HUDEP-2 (cell line): ENCODE data around the gene AUNIP.

Experiments used
- DNase-seq, 76 experiments: peaks; one replicate each; lab custom pipeline; 2025; ENCODE audit not compliant: unreplicated experiment in 76 of 76; lab: John Stamatoyannopoulos, UW

The AUNIP gene

DNA sequence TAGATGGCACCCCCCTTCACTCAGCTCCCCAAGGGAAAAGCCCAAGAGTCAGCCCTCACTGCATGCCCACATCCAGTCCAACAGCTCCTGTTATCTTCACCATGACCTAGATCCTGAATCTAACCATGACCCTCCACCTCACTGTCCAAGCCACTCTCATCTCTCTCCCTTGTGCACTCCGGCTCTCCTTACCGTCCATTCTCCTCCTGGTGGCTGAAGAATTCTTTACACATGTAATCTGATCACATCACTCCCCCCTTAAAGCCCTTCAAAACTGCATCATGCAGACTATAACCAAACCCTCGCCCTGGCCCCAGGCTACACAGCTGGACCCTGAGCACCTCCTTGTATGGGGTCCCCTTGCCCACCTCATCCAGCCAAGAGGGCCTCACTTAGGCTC, 30.2 kb upstream of the AUNIP start:
- DNase-seq, result no peak

DNA sequence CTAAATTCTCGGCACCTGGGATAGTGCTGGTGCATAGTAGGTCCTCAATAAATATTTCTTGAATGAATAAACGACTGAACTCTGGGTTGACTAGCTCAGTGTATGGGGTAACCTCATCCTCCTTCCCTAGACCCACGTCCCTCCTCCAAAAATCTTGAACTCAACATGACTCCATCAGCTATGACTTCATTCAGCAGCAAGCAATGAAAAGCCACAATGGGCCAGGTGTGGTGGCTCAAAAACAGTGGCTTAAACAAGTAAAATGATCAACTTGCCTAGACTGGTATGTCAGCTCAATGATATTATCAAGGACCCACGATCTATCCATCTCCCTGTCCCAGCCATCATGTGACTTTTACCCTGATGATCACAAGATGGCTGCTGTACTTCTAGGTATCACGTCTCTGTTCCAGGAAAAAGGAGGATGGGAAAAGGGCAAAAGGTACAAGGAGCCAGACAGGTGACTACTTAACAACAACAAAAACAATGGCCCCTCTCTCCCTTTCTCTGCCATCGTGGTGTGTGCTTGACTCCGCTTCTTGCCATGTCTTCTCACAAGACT, 29.2 kb upstream of the AUNIP start:
- DNase-seq, result no peak

DNA sequence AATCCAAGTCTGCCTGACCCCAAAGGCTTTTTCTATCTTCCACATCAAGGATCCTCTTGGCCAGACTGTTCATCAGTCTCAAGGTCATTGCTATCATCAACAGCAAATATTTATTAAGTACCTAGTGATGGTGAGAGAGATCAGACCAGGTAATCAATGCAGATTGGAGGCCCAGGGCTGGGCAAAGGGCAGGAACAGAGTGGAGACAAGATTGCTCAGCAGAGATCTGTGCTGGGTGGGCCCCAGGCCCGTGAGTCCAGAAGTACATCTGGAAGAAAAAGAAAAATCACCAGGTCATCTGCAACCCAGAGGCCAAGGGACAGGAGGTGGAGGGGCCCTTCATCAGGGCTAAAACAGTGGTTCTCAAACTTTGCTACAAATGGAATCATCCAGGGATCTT, 26.3 kb upstream of the AUNIP start:
- no peak for DNase-seq

DNA sequence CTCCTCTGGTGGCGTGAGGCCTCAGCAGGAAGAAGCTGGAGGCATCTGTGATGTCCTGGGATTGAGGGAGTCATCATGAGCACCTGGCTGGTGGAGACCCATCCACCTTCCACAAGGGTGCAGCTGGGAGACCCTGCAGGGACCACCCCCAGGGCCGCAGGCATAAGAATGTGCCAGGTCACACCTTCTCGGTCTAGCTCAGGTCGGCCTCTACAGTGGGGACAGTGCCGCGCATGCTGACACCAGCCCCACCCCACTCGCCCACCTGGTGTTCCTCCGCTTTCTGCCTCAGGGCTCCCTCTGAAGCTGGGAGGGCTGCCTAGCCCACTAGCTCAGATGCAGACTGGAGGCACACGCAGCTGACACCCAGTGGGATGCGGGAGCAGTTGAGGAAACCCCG, 22.0 kb upstream of the AUNIP start:
- DNase-seq, result no peak

DNA sequence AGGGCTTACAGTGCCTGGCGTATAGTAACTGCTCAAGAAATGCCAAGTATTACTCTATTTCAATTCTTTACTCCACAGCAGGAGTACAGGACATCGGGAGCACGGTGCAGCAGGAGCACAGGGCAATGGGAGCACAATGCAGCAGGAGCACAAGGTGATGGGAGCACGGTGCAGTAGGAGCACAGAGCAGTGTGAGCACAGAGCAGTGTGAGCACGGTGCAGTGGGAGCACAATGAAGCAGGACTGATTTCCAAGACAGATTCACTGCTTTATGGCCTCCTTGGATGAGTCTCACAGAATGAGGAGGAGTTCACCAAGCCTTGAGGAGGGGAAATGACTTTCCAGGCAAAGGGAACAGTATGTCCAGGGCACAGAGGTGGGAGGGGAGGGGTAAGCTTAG, 21.3 kb upstream of the AUNIP start:
- no peak for DNase-seq

DNA sequence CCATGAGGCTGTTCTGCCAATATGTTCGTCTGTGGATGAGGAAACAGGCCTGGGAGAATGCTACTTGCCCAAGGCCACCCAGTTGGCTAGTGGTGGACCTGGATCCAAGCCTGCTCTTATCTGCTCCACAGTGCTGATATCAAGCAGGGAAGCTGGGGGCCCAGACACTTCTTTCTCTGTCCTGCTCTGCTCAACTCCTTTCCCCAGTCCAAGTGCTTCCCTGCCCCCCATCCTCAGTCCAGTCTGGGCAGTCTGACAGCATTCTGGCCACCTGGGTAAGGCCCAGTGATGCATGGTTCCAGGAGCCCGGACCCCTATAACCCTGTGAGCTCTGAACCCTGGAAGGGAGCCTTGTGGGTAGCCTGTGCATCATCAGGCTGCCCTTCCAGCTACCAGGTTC, 20.4 kb upstream of the AUNIP start:
- peak in 35 of 76 experiments; percentile 5 to 47 (median 22) for DNase-seq

DNA sequence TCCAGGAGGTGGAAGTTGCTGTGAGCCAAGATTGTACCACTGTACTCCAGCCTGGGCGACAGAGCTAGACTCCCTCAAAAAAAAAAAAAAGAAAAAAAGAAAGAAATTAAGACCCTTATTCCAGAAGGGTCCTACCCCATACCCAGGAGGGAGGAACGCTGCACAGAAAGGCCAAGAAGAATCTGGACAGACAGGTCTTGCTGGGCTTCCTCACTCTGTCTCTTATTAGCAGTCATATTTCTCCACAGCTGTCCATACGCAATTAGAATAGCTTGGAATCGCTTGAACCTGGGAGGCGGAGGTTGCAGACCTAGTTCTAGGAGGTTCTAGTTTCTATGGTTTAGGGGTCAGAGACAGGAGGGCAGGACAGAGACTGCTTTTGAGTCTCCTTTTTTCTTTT, 19.4 kb upstream of the AUNIP start:
- DNase-seq, result no peak

DNA sequence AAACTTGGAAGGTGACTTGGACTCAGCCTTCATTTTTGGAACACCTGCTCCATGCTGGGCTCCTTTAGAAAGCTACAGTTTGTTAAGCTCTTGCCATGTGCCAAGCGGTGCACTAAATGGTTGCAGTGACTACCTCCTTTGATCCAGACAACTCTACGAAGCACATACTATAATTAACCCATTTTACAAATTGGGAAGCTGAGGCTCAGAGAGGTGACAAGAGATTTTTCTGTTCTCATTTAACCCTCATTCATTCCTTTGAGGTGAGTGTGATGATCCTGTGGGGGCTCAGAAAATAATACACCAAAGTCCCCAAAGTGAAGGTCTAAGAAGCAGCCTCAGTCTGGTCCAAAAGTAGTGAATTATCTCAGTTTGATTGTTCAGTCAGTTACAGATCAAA, 17.9 kb upstream of the AUNIP start:
- DNase-seq, result no peak

DNA sequence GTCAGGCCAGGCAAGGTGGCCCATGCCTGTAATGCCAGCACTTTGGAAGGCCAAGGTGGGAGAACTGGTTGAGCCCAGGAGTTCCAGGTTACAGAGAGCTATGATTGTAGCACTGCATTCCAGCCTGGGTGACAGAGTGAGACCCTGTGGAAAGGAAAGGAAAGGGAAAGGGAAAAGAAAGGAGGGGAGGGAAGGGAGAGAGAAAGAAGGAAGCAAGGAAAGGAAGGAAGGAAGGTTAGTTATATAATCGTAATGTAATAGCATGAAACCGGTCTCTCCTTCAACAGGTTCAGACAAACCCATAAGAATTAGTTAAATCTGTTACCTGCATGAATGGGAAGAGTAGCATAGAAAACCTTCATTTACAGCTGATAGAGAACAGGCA, 17.4 kb upstream of the AUNIP start:
- no peak for DNase-seq

DNA sequence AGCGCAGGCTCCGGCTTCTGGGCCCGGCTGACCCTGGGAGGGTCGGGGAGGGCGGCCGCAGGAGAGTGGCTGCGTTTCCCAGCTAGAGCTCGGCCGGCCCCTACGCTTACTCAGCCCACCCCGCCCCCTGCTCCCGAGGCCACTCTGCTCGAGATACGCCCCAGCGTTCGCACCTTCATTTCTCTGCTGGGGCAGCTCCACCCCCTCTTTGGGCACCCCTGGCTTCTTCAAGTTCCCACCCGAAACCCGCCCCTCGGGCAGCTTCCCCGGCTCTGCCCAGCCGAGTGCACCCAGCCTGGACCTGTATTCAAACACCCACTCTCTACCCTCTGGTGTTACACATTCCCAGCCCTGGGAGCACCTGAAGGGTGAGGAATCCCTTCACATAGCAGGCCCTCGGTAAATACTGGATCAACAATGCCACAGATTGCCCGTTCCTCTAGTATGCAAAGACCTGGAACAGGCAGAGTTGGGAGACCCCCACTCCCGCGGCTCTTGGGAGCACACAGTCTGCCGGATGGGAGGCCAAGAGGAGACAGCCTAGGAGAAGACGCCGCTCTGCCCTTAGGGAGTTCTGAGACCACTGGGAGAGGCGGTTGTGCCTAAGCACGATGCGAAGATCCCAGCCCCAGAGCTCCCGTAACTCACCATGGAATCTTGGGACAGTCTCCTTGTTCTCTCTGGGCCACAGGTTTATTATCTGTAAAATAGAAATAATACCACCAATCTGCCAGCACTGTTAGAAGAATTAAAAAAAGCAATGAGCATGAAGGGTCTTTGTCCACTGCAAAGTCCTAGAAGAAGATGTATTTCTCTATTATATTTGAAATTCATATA, 16.8 kb upstream of the AUNIP start:
- peak in 10 of 76 experiments; percentile 18 to 56 (median 44) for DNase-seq

DNA sequence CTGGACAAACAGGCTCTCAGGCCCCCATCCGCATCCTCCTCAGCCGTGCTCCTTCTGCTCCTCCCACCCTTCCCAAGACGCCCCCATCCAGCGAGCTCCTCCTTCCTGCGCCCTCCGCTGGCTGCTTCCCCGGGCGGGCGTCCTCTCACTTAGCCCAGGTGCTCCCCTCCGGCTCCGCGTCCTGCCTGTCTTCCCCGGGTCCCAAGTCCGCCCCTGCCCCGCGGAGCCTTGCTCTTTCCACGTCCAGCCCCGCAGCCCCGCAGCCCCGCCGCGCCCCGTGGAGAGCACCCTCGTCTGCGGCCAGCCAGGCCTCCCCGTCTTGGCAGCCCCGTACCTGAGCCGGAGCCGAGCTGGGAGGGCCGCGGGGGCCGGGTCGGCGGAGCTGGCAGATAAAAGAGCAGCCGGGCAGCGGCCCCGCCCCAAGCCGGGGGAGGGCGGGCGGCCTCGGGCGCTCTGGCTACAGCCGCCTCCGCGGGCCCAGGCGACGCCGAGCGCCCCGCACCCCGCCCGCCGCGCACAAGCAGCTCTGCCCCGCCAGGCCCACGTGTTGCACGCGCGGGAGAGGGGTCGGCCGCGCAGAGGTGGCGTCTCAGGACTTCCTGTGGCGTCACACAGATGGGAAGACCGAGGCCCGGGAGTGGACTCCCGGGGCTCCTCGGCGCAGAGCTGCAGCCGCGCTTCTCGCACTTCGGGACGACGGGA, 16.0 kb upstream of the AUNIP start, which contains the start of gene PAQR7:
Gene PAQR7 (minus strand): TSS at position 555 of the 702 bp plus-strand sequence. CDS start 11,869 bp downstream, outside the sequence.
- peak in 67 of 76 experiments; percentile 12 to 83 (median 63) for DNase-seq

DNA sequence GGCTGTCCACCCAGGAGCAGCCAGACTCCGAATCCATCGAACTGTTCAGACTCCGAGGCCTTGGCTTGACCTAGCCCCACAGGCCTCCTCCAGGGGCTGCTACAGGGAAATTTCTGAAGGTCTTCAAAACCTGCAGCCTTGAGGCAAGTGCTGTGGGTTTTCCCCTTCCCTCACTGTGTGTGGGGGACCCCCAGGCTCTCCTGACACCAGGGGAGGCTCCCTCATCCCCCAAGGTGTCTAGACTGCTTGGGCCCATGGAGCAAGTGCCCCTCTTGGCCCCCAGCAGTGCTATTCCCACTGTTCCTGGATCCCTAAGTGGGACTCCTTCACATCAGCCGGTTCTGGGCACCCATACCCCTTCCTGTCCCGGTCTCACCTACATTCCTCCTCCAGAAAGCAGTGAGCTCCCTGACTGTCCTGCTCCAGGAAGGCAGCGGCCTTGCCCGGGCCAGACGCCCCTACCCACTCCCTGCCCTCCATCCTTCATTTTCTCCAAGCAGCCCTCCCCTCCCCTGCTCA, 15.4 kb upstream of the AUNIP start:
- DNase-seq, result peak in 1 of 76 experiments; percentile 42

DNA sequence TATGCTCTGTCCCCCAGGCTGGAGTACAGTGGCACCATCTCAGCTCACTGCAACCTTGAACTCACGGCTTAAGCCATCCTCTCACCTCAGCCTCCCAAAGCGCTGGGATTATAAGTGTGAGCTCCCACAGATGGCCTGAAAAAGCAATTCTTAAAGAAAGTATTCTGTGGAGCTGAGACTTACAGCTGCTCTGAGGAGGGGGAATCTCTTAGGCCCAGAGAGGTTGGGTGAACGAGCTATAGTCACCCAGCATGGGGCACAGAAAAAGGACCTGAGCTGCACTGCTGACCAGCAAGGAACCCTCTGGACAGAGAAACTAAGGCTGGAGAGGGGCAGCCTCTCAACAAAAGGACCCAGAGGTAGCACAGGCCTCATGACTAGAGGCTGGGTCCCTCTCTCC, 15.0 kb upstream of the AUNIP start:
- no peak for DNase-seq

DNA sequence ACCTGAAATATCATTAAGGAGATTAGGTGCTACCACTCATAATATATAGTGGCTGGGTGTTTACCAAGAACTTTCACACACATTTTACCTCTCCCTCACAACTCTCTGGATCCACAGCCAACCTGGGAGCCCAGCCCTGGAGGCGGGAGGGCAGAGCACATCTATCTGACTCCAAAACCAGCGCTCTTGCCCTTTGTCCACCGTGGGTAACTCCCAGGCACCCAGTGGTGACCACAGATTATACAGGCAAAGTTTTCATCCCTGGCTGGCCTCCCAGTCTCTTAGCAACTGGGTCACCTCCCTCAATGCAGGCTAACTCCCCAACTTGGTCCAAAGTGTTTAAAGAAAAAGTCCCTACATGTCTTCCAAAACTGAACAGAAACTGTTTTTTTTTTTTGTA, 13.9 kb upstream of the AUNIP start:
- DNase-seq, result peak in 50 of 76 experiments; percentile 3 to 55 (median 24)

DNA sequence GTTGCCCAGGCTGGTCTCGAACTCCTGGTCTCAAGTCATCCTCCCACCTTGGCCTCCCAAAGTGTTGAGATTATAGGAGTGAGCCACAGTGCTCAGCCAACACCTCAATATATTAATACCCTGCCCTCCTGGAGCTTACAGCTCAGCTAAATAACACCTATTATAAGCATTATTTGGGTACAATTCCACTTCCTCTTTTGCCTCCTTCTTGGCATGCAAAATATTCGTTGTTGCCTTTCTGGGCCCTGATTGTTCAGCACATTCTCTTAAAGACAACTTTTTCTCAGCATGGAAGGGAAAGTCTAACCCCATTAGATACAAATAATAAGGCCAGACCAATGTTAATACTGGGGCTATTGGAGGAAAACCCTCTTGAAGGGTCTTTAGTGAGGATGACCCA, 13.5 kb upstream of the AUNIP start:
- DNase-seq, result no peak

DNA sequence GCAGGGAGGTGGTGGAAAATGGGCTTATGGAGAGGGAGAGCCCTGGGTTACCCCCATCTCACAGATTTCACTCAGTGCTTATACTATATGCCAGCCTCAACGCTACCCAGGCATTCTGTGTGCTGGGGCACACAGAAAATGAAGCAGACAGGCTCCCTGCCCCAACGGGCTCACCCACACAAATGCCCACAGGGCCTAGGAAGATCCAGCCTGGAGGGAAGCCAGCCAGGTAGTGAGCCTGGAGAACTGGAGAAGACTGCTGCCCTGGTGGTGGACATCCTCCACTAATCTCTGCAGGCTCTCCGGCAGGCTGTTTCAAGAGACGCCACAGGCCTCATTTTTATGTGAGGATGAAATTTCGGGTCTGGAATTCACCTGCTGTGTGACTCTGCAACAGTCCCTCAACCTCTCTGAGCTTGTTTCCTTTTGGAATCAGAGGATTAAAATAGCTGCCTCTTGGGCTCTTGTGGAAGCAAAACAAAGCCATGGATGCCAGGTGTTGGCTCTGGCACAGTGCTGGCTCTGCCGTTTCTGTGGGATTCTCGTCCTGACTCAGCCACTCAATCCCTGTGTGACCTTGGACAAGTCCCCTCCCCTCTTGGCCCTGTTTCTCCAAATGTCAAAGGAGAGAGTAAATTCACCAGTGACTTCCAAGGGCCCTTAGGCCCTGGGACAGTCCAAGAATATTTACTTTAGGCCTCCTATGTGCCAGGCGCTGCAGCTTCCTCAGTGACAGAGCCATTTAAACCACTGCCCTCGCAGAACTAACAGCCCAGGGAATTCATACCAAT, 12.6 kb upstream of the AUNIP start:
- DNase-seq, result no peak

DNA sequence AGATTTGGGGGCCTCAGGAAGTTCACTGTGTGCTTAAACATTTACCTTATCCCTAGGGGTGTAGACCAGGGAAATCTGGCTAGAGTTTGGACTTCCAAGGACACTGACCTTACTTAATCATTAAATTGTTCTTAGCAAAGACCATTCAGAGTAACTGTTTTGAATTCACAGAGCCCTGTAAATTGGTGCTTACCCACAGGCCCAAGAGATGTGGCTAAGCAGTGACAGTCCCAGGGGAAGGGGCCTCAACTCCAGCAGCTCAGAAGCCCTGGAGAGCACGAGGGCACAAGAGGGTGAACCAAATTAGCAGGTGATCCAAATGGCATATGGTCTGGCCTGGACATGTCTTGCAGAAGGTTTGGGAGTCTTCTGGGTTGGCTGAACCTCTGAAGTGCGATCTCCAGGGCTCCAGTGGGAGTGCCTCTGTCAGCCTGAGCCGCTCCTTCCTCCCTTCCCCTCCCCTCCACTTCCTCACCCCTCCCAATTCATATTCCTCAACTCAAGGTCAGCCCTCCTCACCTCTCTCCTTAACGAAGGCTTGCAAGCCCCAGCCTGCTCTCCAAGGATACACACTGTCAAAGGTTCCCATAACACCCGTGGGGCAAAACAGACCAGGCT, 11.9 kb upstream of the AUNIP start:
- DNase-seq, result no peak

DNA sequence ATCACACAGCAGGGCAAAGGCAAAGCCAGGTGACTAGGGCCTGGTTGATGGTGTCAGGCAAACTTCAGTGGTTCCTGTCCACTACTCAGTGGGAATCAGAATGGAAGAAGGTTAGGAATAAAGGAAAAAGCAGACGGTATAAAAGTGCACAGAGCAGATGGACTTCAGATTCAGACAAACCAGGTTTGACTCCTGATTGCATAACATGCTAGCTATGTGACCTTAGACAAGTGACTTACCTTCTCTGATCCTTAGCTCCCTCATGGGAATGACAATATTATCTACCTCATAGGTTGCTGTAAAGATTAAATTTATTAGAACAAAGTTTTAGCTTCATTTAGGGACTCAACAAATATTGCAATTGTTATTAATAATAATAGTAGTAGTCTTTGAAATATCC, 11.4 kb upstream of the AUNIP start:
- DNase-seq, result no peak

DNA sequence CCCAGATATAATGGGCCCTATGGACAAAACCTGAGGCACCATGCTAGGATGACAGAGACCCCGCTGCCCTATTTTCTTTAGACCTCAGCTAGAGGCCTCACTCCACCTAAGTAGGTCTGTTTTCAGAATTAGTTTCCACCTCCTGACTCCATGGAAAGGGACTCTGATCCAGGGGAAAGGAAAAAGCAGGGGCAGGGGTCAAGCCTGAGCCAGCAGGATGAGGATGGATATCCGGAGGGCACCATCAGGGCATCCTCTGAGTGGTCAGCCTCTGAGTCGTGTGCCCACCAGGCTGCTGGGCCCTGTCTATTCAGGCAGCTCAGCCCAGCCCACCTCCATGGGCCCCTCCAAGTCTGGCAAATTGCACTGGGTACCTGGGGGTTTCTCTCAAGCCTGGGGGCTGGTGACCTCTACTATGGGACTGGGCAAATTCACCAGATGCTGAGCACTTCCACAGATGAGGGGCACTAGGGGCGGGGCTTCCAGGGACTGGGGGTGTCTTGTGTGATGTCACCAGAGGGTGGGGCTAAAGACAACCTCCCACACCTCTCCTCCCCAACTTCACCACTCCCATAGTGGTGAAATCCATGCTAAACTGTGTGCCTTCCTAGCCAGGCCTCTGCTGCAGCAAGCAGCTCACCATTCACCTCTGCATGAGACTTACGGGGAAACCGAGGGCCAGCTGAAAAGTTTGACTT, 10.8 kb upstream of the AUNIP start:
- no peak for DNase-seq
